ENCODE results near the gene GRK4.
A peak's percentile ranks its signal among the peaks of the same experiment; 100 is the strongest.

GRK4 gene

GRCh38 chr4:3060946-3061345 lies 97.6 kb downstream of the GRK4 start:
- peaks cover 6% of the 10 kb centered on the region for H3K27me3 ChIP-seq (replicated peaks)
- no peak overlapping the region for H3K4me3 ChIP-seq (ENCODE audit: low read depth, low read length)
- DNase-seq = no peak
- H3K27ac ChIP-seq = no peak overlapping the region
- H3K36me3 ChIP-seq (replicated peaks) = no peaks in the 10 kb centered on the region
- no peak for TF ChIP-seq CTCF (IDR thresholded peaks at IDR 0.05; ENCODE audit: low read depth, low read length, missing control alignments)
- in situ Hi-C loops (cut with HindIII; ENCODE audit: low pct_ligation_motif_present, low sequenced_read_pairs) = no loop called here

- no peak overlapping the region for H3K4me3 ChIP-seq (ENCODE audit: low read depth, low read length)
- peak; percentile 85 for DNase-seq
- peaks cover 6% of the 10 kb centered on the region for H3K27me3 ChIP-seq (replicated peaks)
- in situ Hi-C loops (cut with HindIII; ENCODE audit: low pct_ligation_motif_present, low sequenced_read_pairs) = no loop called here
- no peak for TF ChIP-seq CTCF (IDR thresholded peaks at IDR 0.05; ENCODE audit: low read depth, low read length, missing control alignments)
- no peak overlapping the region for H3K27ac ChIP-seq
- no peaks in the 10 kb centered on the region for H3K36me3 ChIP-seq (replicated peaks)
Observed at GRCh38 chr4:3062471-3062870, 99.1 kb downstream of the GRK4 start.

GRCh38 chr4:3065551-3065950 lies 102.2 kb downstream of the GRK4 start:
- no peak for TF ChIP-seq CTCF (IDR thresholded peaks at IDR 0.05; ENCODE audit: low read depth, low read length, missing control alignments)
- Histone ChIP-seq H3K4me3 (ENCODE audit: low read depth, low read length) (no peak overlapping the region), H3K27ac (no peak overlapping the region), H3K27me3 (replicated peaks) (no peaks in the 10 kb centered on the region), H3K36me3 (replicated peaks) (no peaks in the 10 kb centered on the region)
- DNase-seq = no peak
- in situ Hi-C loops (cut with HindIII; ENCODE audit: low pct_ligation_motif_present, low sequenced_read_pairs) = no loop called here

GRCh38 chr4:3066836-3067400 lies 103.5 kb downstream of the GRK4 start:
- in situ Hi-C loops (cut with HindIII; ENCODE audit: low pct_ligation_motif_present, low sequenced_read_pairs) = no loop called here
- no peak for TF ChIP-seq CTCF (IDR thresholded peaks at IDR 0.05; ENCODE audit: low read depth, low read length, missing control alignments)

GRCh38 chr4:3067473-3068001 lies 104.2 kb downstream of the GRK4 start:
- no peak for TF ChIP-seq CTCF (IDR thresholded peaks at IDR 0.05; ENCODE audit: low read depth, low read length, missing control alignments)
- Histone ChIP-seq H3K36me3 (replicated peaks) (no peaks in the 10 kb centered on the region), H3K4me3 (ENCODE audit: low read depth, low read length) (no peak overlapping the region), H3K27ac (no peak overlapping the region), H3K27me3 (replicated peaks) (no peaks in the 10 kb centered on the region)
- no peak for DNase-seq
- in situ Hi-C loops (cut with HindIII; ENCODE audit: low pct_ligation_motif_present, low sequenced_read_pairs) = no loop called here

More at GRCh38 chr4:3066836-3067400, 103.5 kb downstream of the GRK4 start:
- Histone ChIP-seq H3K27me3 (replicated peaks) (no peaks in the 10 kb centered on the region), H3K36me3 (replicated peaks) (no peaks in the 10 kb centered on the region), H3K4me3 (ENCODE audit: low read depth, low read length) (no peak overlapping the region), H3K27ac (no peak overlapping the region)
- DNase-seq = no peak

- in situ Hi-C loops (cut with HindIII; ENCODE audit: low pct_ligation_motif_present, low sequenced_read_pairs) = no loop called here
- Histone ChIP-seq H3K27me3 (replicated peaks) (no peaks in the 10 kb centered on the region), H3K4me3 (ENCODE audit: low read depth, low read length) (no peak overlapping the region), H3K27ac (no peak overlapping the region), H3K36me3 (replicated peaks) (no peaks in the 10 kb centered on the region)
- no peak for DNase-seq
- TF ChIP-seq CTCF (IDR thresholded peaks at IDR 0.05; ENCODE audit: low read depth, low read length, missing control alignments) = no peak
Observed at GRCh38 chr4:3069661-3070199, 106.4 kb downstream of the GRK4 start.
